Measurements from ENCODE around the gene GOLGA8B. TPM values are rescaled to one million over a fixed set of nuclear protein-coding genes. Genes with fewer than 3 reads are reported as not detected.
"Not testable (repeated sequence)": the region's sequence is repeated elsewhere in the genome, so short reads cannot be mapped to it uniquely, and the experiment has no call there.

Gene GOLGA8B
- total RNA-seq (ENCODE audit: low replicate concordance) = 24.0 and 68.1 TPM in 2 replicates
- long read RNA-seq, partial matches to known transcripts = 2 of 5 reads
- long read RNA-seq, other reads (novel, unspliced or antisense) = 3 of 5 reads

GRCh38 chr15:34583399-34584329, at the start of gene GOLGA8B:
TSS of gene GOLGA8B (minus strand) at chr15:34583651. CDS start at chr15:34535912, 47,739 bp downstream.
- H3K36me3 Mint-ChIP-seq = no peaks in the 10 kb centered on the region
- TF ChIP-seq, protein P1, sequence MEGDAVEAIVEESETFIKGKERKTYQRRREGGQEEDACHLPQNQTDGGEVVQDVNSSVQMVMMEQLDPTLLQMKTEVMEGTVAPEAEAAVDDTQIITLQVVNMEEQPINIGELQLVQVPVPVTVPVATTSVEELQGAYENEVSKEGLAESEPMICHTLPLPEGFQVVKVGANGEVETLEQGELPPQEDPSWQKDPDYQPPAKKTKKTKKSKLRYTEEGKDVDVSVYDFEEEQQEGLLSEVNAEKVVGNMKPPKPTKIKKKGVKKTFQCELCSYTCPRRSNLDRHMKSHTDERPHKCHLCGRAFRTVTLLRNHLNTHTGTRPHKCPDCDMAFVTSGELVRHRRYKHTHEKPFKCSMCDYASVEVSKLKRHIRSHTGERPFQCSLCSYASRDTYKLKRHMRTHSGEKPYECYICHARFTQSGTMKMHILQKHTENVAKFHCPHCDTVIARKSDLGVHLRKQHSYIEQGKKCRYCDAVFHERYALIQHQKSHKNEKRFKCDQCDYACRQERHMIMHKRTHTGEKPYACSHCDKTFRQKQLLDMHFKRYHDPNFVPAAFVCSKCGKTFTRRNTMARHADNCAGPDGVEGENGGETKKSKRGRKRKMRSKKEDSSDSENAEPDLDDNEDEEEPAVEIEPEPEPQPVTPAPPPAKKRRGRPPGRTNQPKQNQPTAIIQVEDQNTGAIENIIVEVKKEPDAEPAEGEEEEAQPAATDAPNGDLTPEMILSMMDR (conservative IDR thresholded peaks at IDR 0.05) = no peak
- H3K27ac Mint-ChIP-seq = no peak within 1 kb of the TSS
- peaks cover 9% of the 10 kb centered on the region for H3K4me1 Mint-ChIP-seq (ENCODE audit: unreplicated experiment)
- no peaks in the 10 kb centered on the region for H3K9me3 Mint-ChIP-seq
- peak within 1 kb of the TSS; percentile 88 for H3K4me3 Mint-ChIP-seq
- DNase-seq (ENCODE audit: extremely low spot score, unreplicated experiment) = peak; percentile 81
- peaks cover 39% of the 10 kb centered on the region for H3K27me3 Mint-ChIP-seq

GRCh38 chr15:34633165-34633564, 49.7 kb upstream of the GOLGA8B start:
- not testable (repeated sequence) for H3K9me3 Mint-ChIP-seq, H3K36me3 Mint-ChIP-seq, H3K27ac Mint-ChIP-seq

DNA sequence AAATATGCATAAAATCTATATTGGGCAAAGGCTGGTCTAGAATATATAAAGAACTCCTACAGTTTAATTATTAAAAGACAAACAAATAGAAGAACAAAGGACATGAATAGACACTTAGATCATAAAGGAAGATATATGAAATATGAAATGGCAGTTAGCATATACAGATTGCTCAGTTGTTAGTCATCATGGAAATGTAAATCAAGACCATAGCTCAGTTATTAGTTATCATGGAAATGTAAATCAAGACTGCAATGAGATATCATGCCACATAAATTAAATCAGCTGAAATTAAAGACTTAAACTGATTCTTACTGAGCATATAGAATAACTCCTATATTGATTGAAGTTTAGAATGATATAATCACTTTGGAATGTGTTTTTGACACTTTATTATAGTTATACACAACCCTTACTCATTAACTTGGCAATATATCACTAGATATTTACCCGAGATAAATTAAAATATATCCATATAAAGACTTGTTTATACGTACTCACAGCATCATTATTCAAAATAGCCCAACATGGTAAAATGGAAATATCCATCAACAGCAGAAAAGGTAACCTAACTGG, 45.2 kb upstream of the GOLGA8B start:
- Mint-ChIP-seq H3K27me3 (peaks cover 5% of the 10 kb centered on the region), H3K9me3 (peaks cover 5% of the 10 kb centered on the region), H3K4me1 (ENCODE audit: unreplicated experiment) (no peaks in the 10 kb centered on the region), H3K36me3 (no peaks in the 10 kb centered on the region), H3K27ac (no peak overlapping the region), H3K4me3 (no peak overlapping the region)
- TF ChIP-seq, protein P1 (conservative IDR thresholded peaks at IDR 0.05) = no peak
- DNase-seq (ENCODE audit: extremely low spot score, unreplicated experiment) = no peak

More at GRCh38 chr15:34633165-34633564, 49.7 kb upstream of the GOLGA8B start:
- DNase-seq (ENCODE audit: extremely low spot score, unreplicated experiment); H3K4me1 Mint-ChIP-seq (ENCODE audit: unreplicated experiment); H3K4me3 Mint-ChIP-seq: not testable (repeated sequence)
- peaks cover 13% of the 10 kb centered on the region for H3K27me3 Mint-ChIP-seq

DNA sequence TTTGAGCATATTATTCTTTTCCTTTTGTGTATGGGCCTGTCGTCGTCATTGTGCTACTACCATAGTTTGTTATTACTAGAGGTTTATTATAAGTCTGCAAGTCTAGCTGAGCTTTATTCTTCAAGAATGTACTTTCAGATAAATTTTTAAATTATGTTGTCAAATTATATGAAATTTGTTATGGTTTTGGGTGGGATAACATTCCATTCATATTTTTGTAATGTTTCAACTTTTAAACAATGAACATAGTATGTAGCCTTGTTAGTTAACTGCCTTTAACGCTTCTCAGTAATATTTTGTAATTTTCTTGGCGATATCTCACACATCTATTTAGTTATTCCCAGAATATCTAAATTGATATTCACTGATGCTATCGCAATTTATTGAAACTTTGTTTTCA, 41.6 kb upstream of the GOLGA8B start:
- no peaks in the 10 kb centered on the region for H3K36me3 Mint-ChIP-seq
- H3K9me3 Mint-ChIP-seq = peaks cover 5% of the 10 kb centered on the region
- H3K4me1 Mint-ChIP-seq (ENCODE audit: unreplicated experiment) = no peaks in the 10 kb centered on the region
- DNase-seq (ENCODE audit: extremely low spot score, unreplicated experiment) = no peak
- no peak overlapping the region for H3K4me3 Mint-ChIP-seq
- TF ChIP-seq, protein P1 (conservative IDR thresholded peaks at IDR 0.05) = no peak
- H3K27me3 Mint-ChIP-seq = peaks cover 7% of the 10 kb centered on the region
- H3K27ac Mint-ChIP-seq = no peak overlapping the region

DNA sequence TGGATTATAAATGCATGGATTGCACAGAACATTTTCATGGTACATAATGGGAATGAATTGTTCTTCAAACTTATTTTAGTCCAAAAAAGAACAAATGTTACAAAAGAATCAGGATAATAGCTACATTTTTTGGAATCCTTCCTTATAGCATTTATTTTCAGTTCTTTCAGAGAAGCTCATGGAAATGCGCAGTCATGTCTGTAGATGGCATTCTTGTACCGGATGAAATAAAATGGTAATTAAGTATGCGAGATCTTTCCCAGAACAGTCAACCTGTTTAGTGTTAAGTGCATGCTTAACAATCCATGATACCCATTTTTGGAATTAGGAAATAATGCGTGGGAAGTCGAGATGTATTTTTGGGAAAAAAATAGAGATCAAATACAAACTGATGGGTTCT, 38.2 kb upstream of the GOLGA8B start:
- H3K36me3 Mint-ChIP-seq = no peaks in the 10 kb centered on the region
- H3K27me3 Mint-ChIP-seq = peaks cover 24% of the 10 kb centered on the region
- peaks cover 1% of the 10 kb centered on the region for H3K9me3 Mint-ChIP-seq
- no peak overlapping the region for H3K27ac Mint-ChIP-seq
- peaks cover 1% of the 10 kb centered on the region for H3K4me1 Mint-ChIP-seq (ENCODE audit: unreplicated experiment)
- no peak overlapping the region for H3K4me3 Mint-ChIP-seq
- no peak for DNase-seq (ENCODE audit: extremely low spot score, unreplicated experiment)
- TF ChIP-seq, protein P1 (conservative IDR thresholded peaks at IDR 0.05) = peak; percentile 53

DNA sequence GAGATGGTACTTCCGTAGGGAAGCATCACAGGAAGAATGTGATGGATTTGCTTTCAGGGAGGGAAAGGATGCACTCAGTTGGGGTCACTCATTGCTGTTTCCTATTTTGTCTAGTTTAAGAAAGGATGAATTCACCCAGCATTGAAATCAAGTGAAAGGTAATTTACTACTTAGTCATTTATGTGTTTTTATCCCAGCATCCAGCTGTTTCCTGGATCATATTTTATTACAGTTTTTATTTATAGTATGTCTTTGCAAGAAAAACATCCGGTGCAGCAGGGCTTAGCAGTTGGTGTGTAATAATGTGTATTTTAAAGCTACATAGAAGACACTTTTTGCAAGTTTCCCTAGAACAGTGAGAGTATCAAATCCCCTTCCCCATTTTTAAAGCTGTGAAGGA, 37.4 kb upstream of the GOLGA8B start:
- Mint-ChIP-seq H3K36me3 (no peaks in the 10 kb centered on the region), H3K4me1 (ENCODE audit: unreplicated experiment) (peaks cover 4% of the 10 kb centered on the region), H3K27ac (no peak overlapping the region), H3K9me3 (no peaks in the 10 kb centered on the region), H3K27me3 (peaks cover 27% of the 10 kb centered on the region), H3K4me3 (no peak overlapping the region)
- TF ChIP-seq, protein P1 (conservative IDR thresholded peaks at IDR 0.05) = no peak
- DNase-seq (ENCODE audit: extremely low spot score, unreplicated experiment) = no peak
